ENCODE measurements around the gene PPP1R12A.

The PPP1R12A gene

DNA sequence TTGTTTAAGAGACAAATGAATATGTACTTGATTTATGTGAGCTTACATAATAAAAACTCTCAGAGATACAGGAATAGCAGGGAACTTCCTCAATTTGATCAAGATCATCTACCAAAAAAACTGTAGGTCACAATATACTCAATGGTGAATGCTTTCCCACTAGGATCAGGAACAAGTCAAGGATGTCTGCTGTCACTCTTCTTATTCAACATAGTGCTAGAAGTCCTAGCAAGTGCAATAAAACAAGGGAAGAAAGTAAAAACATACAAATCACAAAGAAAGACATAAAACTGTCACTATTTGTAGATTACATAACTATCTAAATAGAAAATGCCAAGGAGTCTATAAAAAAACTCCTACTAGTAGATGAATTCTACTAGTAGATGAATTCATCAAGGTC lies 202.3 kb downstream of the PPP1R12A start:
- no peak for DNase-seq (ENCODE audit: extremely low read depth, low read depth)
- TF ChIP-seq, protein P1, sequence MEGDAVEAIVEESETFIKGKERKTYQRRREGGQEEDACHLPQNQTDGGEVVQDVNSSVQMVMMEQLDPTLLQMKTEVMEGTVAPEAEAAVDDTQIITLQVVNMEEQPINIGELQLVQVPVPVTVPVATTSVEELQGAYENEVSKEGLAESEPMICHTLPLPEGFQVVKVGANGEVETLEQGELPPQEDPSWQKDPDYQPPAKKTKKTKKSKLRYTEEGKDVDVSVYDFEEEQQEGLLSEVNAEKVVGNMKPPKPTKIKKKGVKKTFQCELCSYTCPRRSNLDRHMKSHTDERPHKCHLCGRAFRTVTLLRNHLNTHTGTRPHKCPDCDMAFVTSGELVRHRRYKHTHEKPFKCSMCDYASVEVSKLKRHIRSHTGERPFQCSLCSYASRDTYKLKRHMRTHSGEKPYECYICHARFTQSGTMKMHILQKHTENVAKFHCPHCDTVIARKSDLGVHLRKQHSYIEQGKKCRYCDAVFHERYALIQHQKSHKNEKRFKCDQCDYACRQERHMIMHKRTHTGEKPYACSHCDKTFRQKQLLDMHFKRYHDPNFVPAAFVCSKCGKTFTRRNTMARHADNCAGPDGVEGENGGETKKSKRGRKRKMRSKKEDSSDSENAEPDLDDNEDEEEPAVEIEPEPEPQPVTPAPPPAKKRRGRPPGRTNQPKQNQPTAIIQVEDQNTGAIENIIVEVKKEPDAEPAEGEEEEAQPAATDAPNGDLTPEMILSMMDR (IDR thresholded peaks at IDR 0.05; ENCODE audit: low read depth, low read length, missing control alignments), result no peak
- H3K4me3 ChIP-seq (replicated peaks; ENCODE audit: low read depth, low read length), result no peak overlapping the region

DNA sequence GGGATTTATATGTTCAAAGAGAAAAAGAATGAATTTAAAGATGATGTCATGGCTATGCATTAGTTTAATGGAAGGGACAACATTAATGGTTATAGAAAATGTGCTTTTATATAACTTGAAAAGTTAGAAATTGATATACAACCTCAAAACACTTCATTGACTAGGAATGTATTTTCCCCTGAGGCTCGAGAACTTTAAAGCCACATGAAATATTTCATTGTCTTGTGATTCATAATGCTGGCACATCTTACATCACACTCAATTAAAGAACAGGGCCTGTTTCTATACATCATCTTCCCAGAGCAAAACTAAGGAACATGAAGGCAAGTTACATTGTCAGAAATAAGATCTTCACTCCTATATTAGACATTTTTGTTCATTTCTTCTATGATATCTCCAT lies 208.9 kb downstream of the PPP1R12A start:
- peak; percentile 9 for DNase-seq (ENCODE audit: extremely low read depth, low read depth)
- TF ChIP-seq, protein P1 (IDR thresholded peaks at IDR 0.05; ENCODE audit: low read depth, low read length, missing control alignments), result no peak
- H3K4me3 ChIP-seq (replicated peaks; ENCODE audit: low read depth, low read length), result no peak overlapping the region
